Osteocyte (in vitro differentiated cells): ENCODE data around the gene DHRS3. TPM values are rescaled to one million over a fixed set of nuclear protein-coding genes. Genes with fewer than 3 reads are reported as not detected.

Source experiments
- DNase-seq: peaks from one replicate; pipeline ENCODE4 v3.0.0; 2021; ENCODE audit warnings: mixed read lengths; ENCODE audit not compliant: unreplicated experiment; ENCODE audit errors: extremely low spot score
- H3K27ac Mint-ChIP-seq: one replicate; pipeline ENCODE4 v1.8.0; 2021; ENCODE audit warnings: mild to moderate bottlenecking, mixed read lengths; ENCODE audit not compliant: unreplicated experiment
- H3K27me3 Mint-ChIP-seq: one replicate; pipeline ENCODE4 v1.8.0; 2021; ENCODE audit warnings: mixed read lengths; ENCODE audit not compliant: unreplicated experiment
- H3K36me3 Mint-ChIP-seq: one replicate; pipeline ENCODE4 v1.8.0; 2021; ENCODE audit warnings: mixed read lengths; ENCODE audit not compliant: unreplicated experiment
- H3K4me1 Mint-ChIP-seq: one replicate; pipeline ENCODE4 v1.8.0; 2021; ENCODE audit warnings: mixed read lengths; ENCODE audit not compliant: unreplicated experiment
- H3K4me3 Mint-ChIP-seq: one replicate; pipeline ENCODE4 v1.8.0; 2021; ENCODE audit warnings: mild to moderate bottlenecking, moderate library complexity, mixed read lengths; ENCODE audit not compliant: unreplicated experiment
- H3K9me3 Mint-ChIP-seq: one replicate; pipeline ENCODE4 v1.8.0; 2021; ENCODE audit warnings: mixed read lengths; ENCODE audit not compliant: unreplicated experiment
- total RNA-seq: library from RNA; stranded (reverse); gene quantifications from 2 replicates; pipeline ENCODE4 v1.2.1, GENCODE V29; 2021
- TF ChIP-seq, protein P1 (sequence below): fragments of 200-600 bp; sonication (generic); IDR thresholded peaks from 2 replicates; pipeline ENCODE4 v1.5.0; 2021; ENCODE audit warnings: antibody characterized with exemption, mild to moderate bottlenecking, moderate library complexity

DHRS3 gene
- total RNA-seq, 1 donor from 2014 or later = 52.5 TPM

- Mint-ChIP-seq H3K36me3 (peaks cover 3% of the 10 kb centered on the region), H3K27ac (peak overlapping the region; percentile 39), H3K4me3 (no peak overlapping the region), H3K4me1 (peaks cover 24% of the 10 kb centered on the region), H3K9me3 (peaks cover 15% of the 10 kb centered on the region), H3K27me3 (no peaks in the 10 kb centered on the region)
- TF ChIP-seq, protein P1, sequence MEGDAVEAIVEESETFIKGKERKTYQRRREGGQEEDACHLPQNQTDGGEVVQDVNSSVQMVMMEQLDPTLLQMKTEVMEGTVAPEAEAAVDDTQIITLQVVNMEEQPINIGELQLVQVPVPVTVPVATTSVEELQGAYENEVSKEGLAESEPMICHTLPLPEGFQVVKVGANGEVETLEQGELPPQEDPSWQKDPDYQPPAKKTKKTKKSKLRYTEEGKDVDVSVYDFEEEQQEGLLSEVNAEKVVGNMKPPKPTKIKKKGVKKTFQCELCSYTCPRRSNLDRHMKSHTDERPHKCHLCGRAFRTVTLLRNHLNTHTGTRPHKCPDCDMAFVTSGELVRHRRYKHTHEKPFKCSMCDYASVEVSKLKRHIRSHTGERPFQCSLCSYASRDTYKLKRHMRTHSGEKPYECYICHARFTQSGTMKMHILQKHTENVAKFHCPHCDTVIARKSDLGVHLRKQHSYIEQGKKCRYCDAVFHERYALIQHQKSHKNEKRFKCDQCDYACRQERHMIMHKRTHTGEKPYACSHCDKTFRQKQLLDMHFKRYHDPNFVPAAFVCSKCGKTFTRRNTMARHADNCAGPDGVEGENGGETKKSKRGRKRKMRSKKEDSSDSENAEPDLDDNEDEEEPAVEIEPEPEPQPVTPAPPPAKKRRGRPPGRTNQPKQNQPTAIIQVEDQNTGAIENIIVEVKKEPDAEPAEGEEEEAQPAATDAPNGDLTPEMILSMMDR = no peak
- DNase-seq = no peak
Observed at GRCh38 chr1:12636098-12636950, 18.3 kb upstream of the DHRS3 start.

- Mint-ChIP-seq H3K27ac (no peak overlapping the region), H3K4me3 (no peak overlapping the region), H3K9me3 (no peaks in the 10 kb centered on the region), H3K4me1 (peaks cover 31% of the 10 kb centered on the region), H3K36me3 (no peaks in the 10 kb centered on the region), H3K27me3 (no peaks in the 10 kb centered on the region)
- TF ChIP-seq, protein P1 = no peak
- no peak for DNase-seq
Observed at GRCh38 chr1:12634696-12635202, 16.7 kb upstream of the DHRS3 start.

- Mint-ChIP-seq H3K9me3 (no peaks in the 10 kb centered on the region), H3K36me3 (no peaks in the 10 kb centered on the region), H3K27me3 (no peaks in the 10 kb centered on the region), H3K4me3 (no peak overlapping the region), H3K4me1 (peaks cover 32% of the 10 kb centered on the region), H3K27ac (no peak overlapping the region)
- DNase-seq = no peak
- TF ChIP-seq, protein P1 = no peak
Observed at GRCh38 chr1:12634156-12634555, 16.1 kb upstream of the DHRS3 start.

- no peak for DNase-seq
- Mint-ChIP-seq H3K36me3 (no peaks in the 10 kb centered on the region), H3K27me3 (no peaks in the 10 kb centered on the region), H3K9me3 (no peaks in the 10 kb centered on the region), H3K4me1 (peaks cover 25% of the 10 kb centered on the region), H3K4me3 (no peak overlapping the region), H3K27ac (no peak overlapping the region)
- TF ChIP-seq, protein P1 = no peak
Observed at GRCh38 chr1:12631571-12631970, 13.6 kb upstream of the DHRS3 start.

DNA sequence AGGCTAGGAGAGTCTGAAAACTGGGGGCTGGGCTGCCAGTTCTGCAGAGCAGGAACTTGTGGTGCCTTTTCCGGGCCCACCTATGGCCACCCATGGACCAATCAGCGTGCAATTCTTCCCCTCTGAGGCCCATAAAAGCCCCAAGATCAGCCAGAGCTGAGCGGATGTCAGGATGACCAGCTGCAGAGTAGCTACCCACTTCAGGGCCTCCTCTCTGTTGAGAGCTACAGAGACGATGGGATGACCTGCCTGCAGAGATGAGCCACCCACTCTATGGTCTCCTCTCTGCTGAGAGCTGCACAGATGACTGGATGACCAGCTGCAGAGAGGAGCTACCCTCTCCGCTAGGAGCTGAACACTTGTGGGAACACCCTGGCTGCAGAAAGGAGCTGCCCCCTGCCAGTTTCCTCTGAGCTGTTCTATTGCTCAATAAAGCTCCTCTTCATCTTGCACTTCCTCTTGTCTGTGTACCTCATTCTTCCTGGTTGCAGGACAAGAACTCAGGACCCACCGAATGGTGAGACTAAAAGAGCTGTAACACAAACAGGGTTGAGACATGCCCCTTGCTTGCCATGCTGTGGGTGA is 13.0 kb upstream of the DHRS3 start:
- H3K36me3 Mint-ChIP-seq = no peaks in the 10 kb centered on the region
- no peak overlapping the region for H3K27ac Mint-ChIP-seq
- DNase-seq = no peak
- H3K9me3 Mint-ChIP-seq = no peaks in the 10 kb centered on the region
- peaks cover 20% of the 10 kb centered on the region for H3K4me1 Mint-ChIP-seq
- H3K27me3 Mint-ChIP-seq = no peaks in the 10 kb centered on the region
- H3K4me3 Mint-ChIP-seq = no peak overlapping the region
- TF ChIP-seq, protein P1 = no peak
